ENCODE measurements around the gene GPBP1. TPM values are rescaled to one million over a fixed set of nuclear protein-coding genes. Genes with fewer than 3 reads are reported as not detected.
"Not testable (repeated sequence)": the region's sequence is repeated elsewhere in the genome, so short reads cannot be mapped to it uniquely, and the experiment has no call there.

The GPBP1 gene
- total RNA-seq, 1 donor from 2014 or later = 21.2 TPM

DNA sequence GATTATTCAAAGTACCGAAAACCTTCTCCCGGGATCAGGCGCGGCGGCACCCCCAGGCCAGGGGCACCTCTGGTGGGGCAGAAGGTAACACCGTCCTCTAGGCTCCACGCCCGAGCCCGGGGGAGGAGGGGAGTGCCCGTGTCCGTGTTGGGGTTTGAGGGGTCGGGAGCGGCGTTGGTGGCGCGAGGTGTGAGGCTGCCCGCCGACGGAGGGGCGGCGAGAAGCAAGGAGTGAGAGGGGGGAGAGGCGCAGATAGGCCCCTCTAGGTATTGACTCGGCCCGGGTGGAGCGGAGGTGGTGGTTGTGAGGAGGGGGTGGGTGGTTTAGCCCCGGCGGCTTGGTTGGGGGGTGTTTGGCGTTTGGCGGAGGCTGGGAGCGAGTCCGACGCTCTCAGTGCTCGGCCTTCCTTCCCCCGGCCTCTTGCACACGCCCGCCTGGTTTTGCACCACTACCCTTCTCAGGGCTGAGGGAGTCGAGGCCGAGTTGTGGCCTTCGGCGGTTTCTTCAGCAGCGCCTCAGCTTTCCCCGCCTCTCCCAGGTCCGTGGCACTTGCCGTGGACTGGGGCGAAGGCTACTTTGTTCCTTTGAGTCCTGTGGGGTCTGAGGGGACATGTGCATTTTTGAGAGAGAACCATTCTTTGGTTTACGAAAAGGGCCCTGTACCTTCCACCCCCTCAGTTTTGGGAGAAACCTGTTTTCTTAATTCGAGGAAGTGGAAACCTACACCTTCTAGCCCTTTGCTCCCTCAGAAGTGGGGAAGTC is 450 bp downstream of the GPBP1 start:
- peak overlapping the region; percentile 99 for H3K27ac ChIP-seq
- H3K36me3 ChIP-seq = no peaks in the 10 kb centered on the region
- TF ChIP-seq, protein P1, sequence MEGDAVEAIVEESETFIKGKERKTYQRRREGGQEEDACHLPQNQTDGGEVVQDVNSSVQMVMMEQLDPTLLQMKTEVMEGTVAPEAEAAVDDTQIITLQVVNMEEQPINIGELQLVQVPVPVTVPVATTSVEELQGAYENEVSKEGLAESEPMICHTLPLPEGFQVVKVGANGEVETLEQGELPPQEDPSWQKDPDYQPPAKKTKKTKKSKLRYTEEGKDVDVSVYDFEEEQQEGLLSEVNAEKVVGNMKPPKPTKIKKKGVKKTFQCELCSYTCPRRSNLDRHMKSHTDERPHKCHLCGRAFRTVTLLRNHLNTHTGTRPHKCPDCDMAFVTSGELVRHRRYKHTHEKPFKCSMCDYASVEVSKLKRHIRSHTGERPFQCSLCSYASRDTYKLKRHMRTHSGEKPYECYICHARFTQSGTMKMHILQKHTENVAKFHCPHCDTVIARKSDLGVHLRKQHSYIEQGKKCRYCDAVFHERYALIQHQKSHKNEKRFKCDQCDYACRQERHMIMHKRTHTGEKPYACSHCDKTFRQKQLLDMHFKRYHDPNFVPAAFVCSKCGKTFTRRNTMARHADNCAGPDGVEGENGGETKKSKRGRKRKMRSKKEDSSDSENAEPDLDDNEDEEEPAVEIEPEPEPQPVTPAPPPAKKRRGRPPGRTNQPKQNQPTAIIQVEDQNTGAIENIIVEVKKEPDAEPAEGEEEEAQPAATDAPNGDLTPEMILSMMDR (IDR thresholded peaks at IDR 0.05) = no peak
- H3K9me3 ChIP-seq = no peaks in the 10 kb centered on the region
- intact Hi-C loops (cut with DNase I) = loop anchor here (5.0 to 10.0 kb wide), 4 partner anchors 357 to 1870 kb away; partner anchors contain the start of genes DHX29, MAP3K1 and MTREX
- peak overlapping the region; percentile 83 to 99 for H3K4me3 ChIP-seq
- peaks cover 0 to 22% of the 10 kb centered on the region in 2 donors for H3K4me1 ChIP-seq
- H3K27me3 ChIP-seq = no peaks in the 10 kb centered on the region
- no peak for DNase-seq (ENCODE audit: low spot score in 2 of 2)

DNA sequence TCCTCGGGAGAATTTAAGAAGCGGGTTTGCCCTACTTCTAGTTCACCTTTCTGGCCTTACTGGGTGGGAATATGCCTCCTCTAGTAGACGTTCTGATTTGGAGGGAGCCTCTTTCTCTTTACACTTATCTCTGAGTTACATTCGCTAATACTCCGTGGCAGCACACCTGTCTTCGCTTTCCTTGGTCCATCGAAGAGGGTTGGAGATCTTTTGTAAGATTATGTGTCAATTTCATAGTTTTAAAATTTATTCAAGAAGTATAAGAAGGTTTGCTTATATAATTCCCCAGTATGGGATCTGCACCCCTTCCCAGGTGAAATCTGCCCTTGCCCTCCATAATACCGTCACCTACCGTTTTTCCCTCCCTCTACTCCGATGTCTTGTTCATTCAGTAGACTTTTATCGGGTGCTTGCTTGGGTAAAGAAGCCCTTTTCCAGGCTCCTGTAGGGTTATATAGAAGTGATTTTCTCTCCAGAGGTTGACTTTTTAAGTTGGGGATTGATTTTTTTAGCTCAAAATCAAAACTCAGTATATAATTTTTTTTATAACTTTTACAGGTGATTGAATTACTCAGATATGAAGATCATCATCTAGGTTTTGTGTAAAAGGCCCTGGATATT is 1.1 kb downstream of the GPBP1 start:
- Histone ChIP-seq H3K27me3 (no peaks in the 10 kb centered on the region), H3K4me3 (peak overlapping the region; percentile 83 to 99), H3K9me3 (no peaks in the 10 kb centered on the region), H3K36me3 (no peaks in the 10 kb centered on the region), H3K27ac (peak overlapping the region; percentile 99), H3K4me1 (peaks cover 2 to 27% of the 10 kb centered on the region in 2 donors)
- DNase-seq (ENCODE audit: low spot score in 2 of 2) = no peak
- intact Hi-C loops (cut with DNase I) = loop anchor here (5.0 to 10.0 kb wide), 4 partner anchors 358 to 1870 kb away; partner anchors contain the start of genes DHX29, MAP3K1 and MTREX
- TF ChIP-seq, protein P1 (IDR thresholded peaks at IDR 0.05) = no peak

DNA sequence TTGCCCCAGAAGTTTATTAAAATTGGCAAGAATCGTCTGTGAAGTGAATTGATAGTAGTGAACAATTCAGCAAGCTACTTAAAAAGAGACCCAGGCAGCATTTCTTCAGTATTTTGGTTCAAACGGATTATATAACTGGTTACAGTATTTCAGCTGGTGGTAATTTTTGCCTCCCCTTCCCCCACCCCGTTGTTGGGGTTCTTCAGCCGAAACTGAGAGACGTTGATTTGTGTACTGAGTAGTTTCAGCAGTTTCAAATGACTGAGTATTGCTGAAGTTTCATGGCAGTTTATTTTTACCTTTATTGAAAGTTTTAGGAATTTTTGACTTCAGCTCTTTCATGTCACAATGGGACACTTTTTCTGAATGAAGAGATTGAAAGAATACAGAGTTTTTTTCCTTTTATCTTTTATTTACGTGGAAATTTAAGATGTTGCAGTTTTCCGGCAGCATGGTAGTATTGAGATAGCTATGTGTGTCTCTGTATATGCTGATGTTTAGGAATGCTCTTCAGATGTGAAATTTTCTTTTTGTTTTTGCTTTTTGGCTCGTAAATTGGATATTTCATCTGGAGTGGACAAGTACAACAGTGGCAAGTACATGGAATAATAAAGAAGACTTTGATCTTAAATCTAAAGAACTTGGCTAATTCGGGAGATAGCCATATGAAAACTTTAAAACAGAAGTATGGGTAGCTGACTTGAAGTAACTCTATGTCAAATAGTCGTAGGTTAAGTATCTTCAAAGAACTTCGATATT is 1.9 kb downstream of the GPBP1 start:
- Histone ChIP-seq H3K36me3 (no peaks in the 10 kb centered on the region), H3K27ac (peak overlapping the region in 1 of 2 donors; percentile 99), H3K4me1 (peaks cover 6 to 34% of the 10 kb centered on the region in 2 donors), H3K27me3 (no peaks in the 10 kb centered on the region), H3K4me3 (peak overlapping the region; percentile 83 to 99), H3K9me3 (no peaks in the 10 kb centered on the region)
- TF ChIP-seq, protein P1 (IDR thresholded peaks at IDR 0.05) = no peak
- intact Hi-C loops (cut with DNase I) = loop anchor here (10.0 kb wide), 2 partner anchors 519 to 1871 kb away; partner anchors contain the start of genes DHX29 and MTREX
- DNase-seq (ENCODE audit: low spot score in 2 of 2) = no peak

DNA sequence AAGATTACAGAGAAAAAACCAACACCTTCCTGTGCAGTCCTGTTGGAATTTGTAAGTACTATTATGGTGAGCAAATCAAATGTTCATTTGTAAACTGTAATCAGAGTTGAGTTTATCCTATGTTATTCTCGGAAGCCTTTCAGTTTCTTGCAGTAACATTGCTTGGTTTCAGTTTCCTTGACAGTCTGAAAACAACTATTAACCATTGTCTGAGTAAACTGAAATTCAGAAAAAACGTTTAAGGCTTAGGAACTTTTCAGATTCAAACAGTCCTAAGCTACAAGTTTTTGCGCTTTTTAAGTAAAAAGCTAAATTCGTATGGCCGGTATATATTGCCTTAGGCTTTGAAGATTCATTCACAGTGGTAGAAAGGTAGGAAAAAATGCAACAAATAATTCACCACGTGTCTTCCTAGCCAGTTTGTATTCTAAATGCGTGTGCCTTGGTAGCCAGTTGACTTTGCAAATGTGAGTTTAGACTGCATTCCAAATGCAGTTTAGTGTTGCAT is 2.5 kb downstream of the GPBP1 start:
- TF ChIP-seq, protein P1 (IDR thresholded peaks at IDR 0.05) = no peak
- Histone ChIP-seq H3K9me3 (no peaks in the 10 kb centered on the region), H3K36me3 (no peaks in the 10 kb centered on the region), H3K27ac (peak overlapping the region in 1 of 2 donors; percentile 99), H3K4me1 (peaks cover 6 to 38% of the 10 kb centered on the region in 2 donors), H3K27me3 (no peaks in the 10 kb centered on the region), H3K4me3 (peak overlapping the region; percentile 83 to 99)
- DNase-seq (ENCODE audit: low spot score in 2 of 2) = no peak
- intact Hi-C loops (cut with DNase I) = loop anchor here (10.0 kb wide), 2 partner anchors 518 to 1872 kb away; partner anchors contain the start of genes DHX29 and MTREX

DNA sequence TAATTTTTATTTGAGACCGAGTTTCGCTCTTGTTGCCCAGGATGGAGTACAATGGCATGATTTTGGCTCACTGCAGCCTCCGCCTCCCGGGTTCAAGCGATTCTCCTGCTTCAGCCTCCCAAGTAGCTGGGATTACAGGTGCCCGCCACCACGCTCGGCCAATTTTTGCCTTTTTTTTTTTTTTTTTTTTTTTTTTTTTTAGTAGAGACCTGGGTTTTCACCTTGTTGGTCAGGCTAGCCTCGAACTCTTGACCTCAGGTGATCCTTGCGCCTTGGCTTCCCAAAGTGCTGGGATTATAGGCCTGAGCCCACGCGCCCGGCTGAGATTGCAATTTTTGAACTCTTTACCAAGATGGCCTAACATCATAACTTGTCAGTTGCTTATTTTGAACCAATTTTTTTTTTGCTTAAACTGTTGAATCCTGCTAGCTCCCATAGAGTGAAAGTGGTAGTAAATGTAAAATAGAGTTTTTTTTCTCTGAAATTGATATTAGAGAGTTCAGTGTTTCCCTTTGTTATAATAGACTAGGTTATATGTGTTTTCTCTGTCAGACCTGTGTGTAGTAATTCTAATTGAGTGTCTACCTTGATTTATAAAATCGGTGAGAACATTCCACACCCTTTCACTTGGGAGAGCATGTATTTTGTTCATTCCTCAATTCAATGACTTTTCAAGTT is 3.8 kb downstream of the GPBP1 start:
- no peak overlapping the region for H3K27ac ChIP-seq
- TF ChIP-seq, protein P1 (IDR thresholded peaks at IDR 0.05) = no peak
- no peak for DNase-seq (ENCODE audit: low spot score in 2 of 2)
- no peaks in the 10 kb centered on the region for H3K9me3 ChIP-seq
- H3K4me1 ChIP-seq = peaks cover 6 to 43% of the 10 kb centered on the region in 2 donors
- H3K4me3 ChIP-seq = peak overlapping the region; percentile 83 to 99
- H3K36me3 ChIP-seq = no peaks in the 10 kb centered on the region
- H3K27me3 ChIP-seq = no peaks in the 10 kb centered on the region
- intact Hi-C loops (cut with DNase I) = loop anchor here (10.0 kb wide), 2 partner anchors 517 to 1873 kb away; partner anchors contain the start of genes DHX29 and MTREX

DNA sequence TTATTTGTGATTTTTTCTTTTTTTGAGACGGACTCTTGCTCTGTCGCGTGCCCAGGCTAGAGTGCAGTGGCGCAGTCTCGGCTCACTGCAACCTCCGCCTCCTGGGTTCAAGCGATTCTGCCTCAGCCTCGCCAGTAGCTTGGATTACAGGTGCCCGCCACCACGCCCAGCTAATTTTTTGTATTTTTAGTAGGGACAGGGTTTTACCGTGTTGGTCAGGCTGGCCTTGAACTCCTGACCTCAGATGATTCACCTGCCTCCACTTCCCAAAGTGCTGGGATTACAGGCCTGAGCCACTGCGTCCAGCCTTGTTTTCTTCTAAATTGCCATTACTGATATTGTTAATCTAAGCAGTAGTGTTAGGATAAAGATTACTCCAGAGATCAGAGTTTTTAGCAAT is 4.4 kb downstream of the GPBP1 start:
- Histone ChIP-seq H3K27ac (peak overlapping the region in 1 of 2 donors; percentile 8), H3K4me1 (peaks cover 6 to 43% of the 10 kb centered on the region in 2 donors), H3K4me3 (peak overlapping the region; percentile 83 to 99)
- not testable (repeated sequence) for H3K36me3 ChIP-seq; DNase-seq (ENCODE audit: low spot score in 2 of 2); H3K9me3 ChIP-seq; H3K27me3 ChIP-seq
- intact Hi-C loops (cut with DNase I) = loop anchor here (10.0 kb wide), 2 partner anchors 517 to 1873 kb away; partner anchors contain the start of genes DHX29 and MTREX
